Measurements from ENCODE around the gene BBS9. TPM values are rescaled to one million over a fixed set of nuclear protein-coding genes. Genes with fewer than 3 reads are reported as not detected.

BBS9 gene
- total and polyA plus RNA-seq, 5 donors: 4.5 to 18.1 (median 13.6) TPM

GRCh38 chr7:33550363-33550762, 421.0 kb downstream of the BBS9 start:
- H3K4me3 ChIP-seq (ENCODE audit: low read length): no peak overlapping the region
- no peaks in the 10 kb centered on the region for H3K4me1 ChIP-seq (ENCODE audit: control insufficient read depth, insufficient read depth, low read length)
- 70% methylated on average over 2 of the region's 2 CpGs for WGBS
- H3K27ac ChIP-seq (ENCODE audit: low read length): no peak overlapping the region
- intact Hi-C loops (cut with DNase I): no loop called here
- H3K27me3 ChIP-seq (ENCODE audit: control insufficient read depth, insufficient read depth): no peaks in the 10 kb centered on the region
- H3K9me3 ChIP-seq (ENCODE audit: control insufficient read depth, low read length): no peaks in the 10 kb centered on the region
- ATAC-seq (peak; percentile 75 to 76), DNase-seq (no peak)

- intact Hi-C loops (cut with DNase I): no loop called here
- Histone ChIP-seq H3K27me3 (ENCODE audit: control insufficient read depth, insufficient read depth) (no peaks in the 10 kb centered on the region), H3K27ac (ENCODE audit: low read length) (no peak overlapping the region), H3K9me3 (ENCODE audit: control insufficient read depth, low read length) (no peaks in the 10 kb centered on the region), H3K4me1 (ENCODE audit: control insufficient read depth, insufficient read depth, low read length) (no peaks in the 10 kb centered on the region), H3K4me3 (ENCODE audit: low read length) (no peak overlapping the region)
- 71% methylated on average over 3 of the region's 3 CpGs for WGBS
- ATAC-seq (peak; percentile 54 to 55), DNase-seq (no peak)
Measured at GRCh38 chr7:33550979-33551378, 421.6 kb downstream of the BBS9 start.

- no peaks in the 10 kb centered on the region for H3K4me1 ChIP-seq (ENCODE audit: control insufficient read depth, insufficient read depth, low read length)
- no peaks in the 10 kb centered on the region for H3K27me3 ChIP-seq (ENCODE audit: control insufficient read depth, insufficient read depth)
- 90% methylated on average over 1 of the region's 1 CpG for WGBS
- no peak for ATAC-seq
- H3K9me3 ChIP-seq (ENCODE audit: control insufficient read depth, low read length): no peaks in the 10 kb centered on the region
- H3K27ac ChIP-seq (ENCODE audit: low read length): no peak overlapping the region
- intact Hi-C loops (cut with DNase I): no loop called here
- no peak for DNase-seq
- no peak overlapping the region for H3K4me3 ChIP-seq (ENCODE audit: low read length)
Measured at GRCh38 chr7:33554046-33554445, 424.7 kb downstream of the BBS9 start.

- intact Hi-C loops (cut with DNase I): no loop called here
- no peaks in the 10 kb centered on the region for H3K9me3 ChIP-seq (ENCODE audit: control insufficient read depth, low read length)
- WGBS: 41% methylated on average over 4 of the region's 4 CpGs
- peak in 1 of 2 donors; percentile 32 for ATAC-seq
- H3K27me3 ChIP-seq (ENCODE audit: control insufficient read depth, insufficient read depth): no peaks in the 10 kb centered on the region
- no peak overlapping the region for H3K4me3 ChIP-seq (ENCODE audit: low read length)
- no peaks in the 10 kb centered on the region for H3K4me1 ChIP-seq (ENCODE audit: control insufficient read depth, insufficient read depth, low read length)
- no peak for DNase-seq
- no peak overlapping the region for H3K27ac ChIP-seq (ENCODE audit: low read length)
Measured at GRCh38 chr7:33554576-33554975, 425.2 kb downstream of the BBS9 start.

GRCh38 chr7:33556472-33556871, 427.1 kb downstream of the BBS9 start:
- Histone ChIP-seq H3K27me3 (ENCODE audit: control insufficient read depth, insufficient read depth) (no peaks in the 10 kb centered on the region), H3K9me3 (ENCODE audit: control insufficient read depth, low read length) (no peaks in the 10 kb centered on the region), H3K27ac (ENCODE audit: low read length) (no peak overlapping the region), H3K4me3 (ENCODE audit: low read length) (no peak overlapping the region), H3K4me1 (ENCODE audit: control insufficient read depth, insufficient read depth, low read length) (no peaks in the 10 kb centered on the region)
- DNase-seq (no peak), ATAC-seq (no peak)
- intact Hi-C loops (cut with DNase I): no loop called here

GRCh38 chr7:33558549-33559323, 429.4 kb downstream of the BBS9 start:
- 88% methylated on average over 6 of the region's 6 CpGs for WGBS
- no peak for DNase-seq
- no peaks in the 10 kb centered on the region for H3K9me3 ChIP-seq (ENCODE audit: control insufficient read depth, low read length)

GRCh38 chr7:33559324-33559710, 430.0 kb downstream of the BBS9 start:
- Histone ChIP-seq H3K4me1 (ENCODE audit: control insufficient read depth, insufficient read depth, low read length) (no peaks in the 10 kb centered on the region), H3K4me3 (ENCODE audit: low read length) (no peak overlapping the region), H3K27me3 (ENCODE audit: control insufficient read depth, insufficient read depth) (no peaks in the 10 kb centered on the region), H3K27ac (ENCODE audit: low read length) (no peak overlapping the region), H3K9me3 (ENCODE audit: control insufficient read depth, low read length) (no peaks in the 10 kb centered on the region)
- intact Hi-C loops (cut with DNase I): no loop called here
- ATAC-seq (no peak), DNase-seq (no peak)
- 77% methylated on average over 6 of the region's 6 CpGs for WGBS

More at GRCh38 chr7:33558549-33559323, 429.4 kb downstream of the BBS9 start:
- no peak overlapping the region for H3K4me3 ChIP-seq (ENCODE audit: low read length)
- ATAC-seq: no peak
- no peak overlapping the region for H3K27ac ChIP-seq (ENCODE audit: low read length)
- intact Hi-C loops (cut with DNase I): no loop called here
- H3K27me3 ChIP-seq (ENCODE audit: control insufficient read depth, insufficient read depth): no peaks in the 10 kb centered on the region
- no peaks in the 10 kb centered on the region for H3K4me1 ChIP-seq (ENCODE audit: control insufficient read depth, insufficient read depth, low read length)

- ATAC-seq: no peak
- DNase-seq: no peak
- H3K4me1 ChIP-seq (ENCODE audit: control insufficient read depth, insufficient read depth, low read length): no peaks in the 10 kb centered on the region
- no peak overlapping the region for H3K27ac ChIP-seq (ENCODE audit: low read length)
- H3K4me3 ChIP-seq (ENCODE audit: low read length): no peak overlapping the region
- no peaks in the 10 kb centered on the region for H3K27me3 ChIP-seq (ENCODE audit: control insufficient read depth, insufficient read depth)
- H3K9me3 ChIP-seq (ENCODE audit: control insufficient read depth, low read length): no peaks in the 10 kb centered on the region
- intact Hi-C loops (cut with DNase I): no loop called here
Measured at GRCh38 chr7:33562996-33563395, 433.6 kb downstream of the BBS9 start.

- no peak overlapping the region for H3K27ac ChIP-seq (ENCODE audit: low read length)
- H3K27me3 ChIP-seq (ENCODE audit: control insufficient read depth, insufficient read depth): no peaks in the 10 kb centered on the region
- intact Hi-C loops (cut with DNase I): no loop called here
- H3K4me1 ChIP-seq (ENCODE audit: control insufficient read depth, insufficient read depth, low read length): no peaks in the 10 kb centered on the region
- no peaks in the 10 kb centered on the region for H3K9me3 ChIP-seq (ENCODE audit: control insufficient read depth, low read length)
- H3K4me3 ChIP-seq (ENCODE audit: low read length): no peak overlapping the region
- WGBS: 85% methylated on average over 7 of the region's 7 CpGs
- ATAC-seq (no peak), DNase-seq (no peak)
Measured at GRCh38 chr7:33563651-33564050, 434.3 kb downstream of the BBS9 start.

- H3K27ac ChIP-seq (ENCODE audit: low read length): no peak overlapping the region
- no peaks in the 10 kb centered on the region for H3K9me3 ChIP-seq (ENCODE audit: control insufficient read depth, low read length)
- intact Hi-C loops (cut with DNase I): no loop called here
- 93% methylated on average over 1 of the region's 1 CpG for WGBS
- DNase-seq: no peak
- ATAC-seq: no peak
- peaks cover 4% of the 10 kb centered on the region for H3K4me1 ChIP-seq (ENCODE audit: control insufficient read depth, insufficient read depth, low read length)
- H3K27me3 ChIP-seq (ENCODE audit: control insufficient read depth, insufficient read depth): no peaks in the 10 kb centered on the region
- H3K4me3 ChIP-seq (ENCODE audit: low read length): no peak overlapping the region
Measured at GRCh38 chr7:33578166-33578565, 448.8 kb downstream of the BBS9 start.

GRCh38 chr7:33578881-33579672, 449.7 kb downstream of the BBS9 start:
- Histone ChIP-seq H3K27me3 (ENCODE audit: control insufficient read depth, insufficient read depth) (no peaks in the 10 kb centered on the region), H3K4me3 (ENCODE audit: low read length) (no peak overlapping the region), H3K4me1 (ENCODE audit: control insufficient read depth, insufficient read depth, low read length) (peaks cover 4% of the 10 kb centered on the region), H3K9me3 (ENCODE audit: control insufficient read depth, low read length) (no peaks in the 10 kb centered on the region), H3K27ac (ENCODE audit: low read length) (no peak overlapping the region)
- ATAC-seq (no peak), DNase-seq (no peak)
- intact Hi-C loops (cut with DNase I): no loop called here
- 92% methylated on average over 5 of the region's 5 CpGs for WGBS

All from right cardiac atrium (tissue), 5 donors.